BE2C (cell line): ENCODE data around the gene TYMP.
A peak's percentile ranks its signal among the peaks of the same experiment; 100 is the strongest.

Experiments used
- DNase-seq: peaks from one replicate; pipeline ENCODE4 v3.0.0-alpha.2; 2020
- H3K27me3 ChIP-seq: fragments of 250-450 bp; sonication (Bioruptor Pico); 2 replicates; pipeline ENCODE4 v1.5.1; 2020; ENCODE audit warnings: mild to moderate bottlenecking
- H3K36me3 ChIP-seq: fragments of 250-450 bp; sonication (Bioruptor Pico); 2 replicates; pipeline ENCODE4 v1.5.1; 2020; ENCODE audit warnings: mild to moderate bottlenecking
- H3K4me1 ChIP-seq: fragments of 250-450 bp; sonication (Bioruptor Pico); 2 replicates; pipeline ENCODE4 v1.5.1; 2020
- H3K4me3 ChIP-seq: 2 replicates; pipeline ENCODE4 v1.5.1; 2011; ENCODE audit warnings: low read depth, low read length
- H3K9me3 ChIP-seq: fragments of 250-450 bp; sonication (Bioruptor Pico); 2 replicates; pipeline ENCODE4 v1.5.1; 2020
- TF ChIP-seq, protein P1 (sequence below): IDR thresholded peaks from 2 replicates; pipeline ENCODE4 v1.5.1; 2012; ENCODE audit warnings: mild to moderate bottlenecking, low read depth, low read length

TYMP gene

DNA sequence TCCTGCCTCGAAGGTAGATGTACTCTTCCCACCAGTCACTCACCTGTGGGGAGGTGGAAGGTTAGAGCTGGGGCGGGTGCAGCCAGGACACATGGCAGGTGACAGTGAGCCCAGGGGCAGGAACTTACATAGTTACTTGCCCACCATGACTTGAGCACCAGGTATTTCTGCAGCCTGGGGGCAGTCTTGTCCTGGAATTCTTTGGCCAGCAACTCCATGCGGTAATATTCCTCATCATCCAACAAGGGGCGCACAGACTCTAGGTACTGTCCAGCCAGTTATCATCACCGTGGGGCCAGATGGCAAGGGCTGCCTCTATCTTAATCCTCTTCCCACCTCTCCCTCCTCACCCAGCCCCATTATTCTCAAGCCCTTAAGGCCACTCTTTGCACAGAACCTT lies 46.3 kb upstream of the TYMP start:
- TF ChIP-seq, protein P1, sequence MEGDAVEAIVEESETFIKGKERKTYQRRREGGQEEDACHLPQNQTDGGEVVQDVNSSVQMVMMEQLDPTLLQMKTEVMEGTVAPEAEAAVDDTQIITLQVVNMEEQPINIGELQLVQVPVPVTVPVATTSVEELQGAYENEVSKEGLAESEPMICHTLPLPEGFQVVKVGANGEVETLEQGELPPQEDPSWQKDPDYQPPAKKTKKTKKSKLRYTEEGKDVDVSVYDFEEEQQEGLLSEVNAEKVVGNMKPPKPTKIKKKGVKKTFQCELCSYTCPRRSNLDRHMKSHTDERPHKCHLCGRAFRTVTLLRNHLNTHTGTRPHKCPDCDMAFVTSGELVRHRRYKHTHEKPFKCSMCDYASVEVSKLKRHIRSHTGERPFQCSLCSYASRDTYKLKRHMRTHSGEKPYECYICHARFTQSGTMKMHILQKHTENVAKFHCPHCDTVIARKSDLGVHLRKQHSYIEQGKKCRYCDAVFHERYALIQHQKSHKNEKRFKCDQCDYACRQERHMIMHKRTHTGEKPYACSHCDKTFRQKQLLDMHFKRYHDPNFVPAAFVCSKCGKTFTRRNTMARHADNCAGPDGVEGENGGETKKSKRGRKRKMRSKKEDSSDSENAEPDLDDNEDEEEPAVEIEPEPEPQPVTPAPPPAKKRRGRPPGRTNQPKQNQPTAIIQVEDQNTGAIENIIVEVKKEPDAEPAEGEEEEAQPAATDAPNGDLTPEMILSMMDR: peak; percentile 81
- H3K36me3 ChIP-seq: peaks cover 4% of the 10 kb centered on the region; the same call in 1 of the 2 replicates
- DNase-seq: peak; percentile 74

DNA sequence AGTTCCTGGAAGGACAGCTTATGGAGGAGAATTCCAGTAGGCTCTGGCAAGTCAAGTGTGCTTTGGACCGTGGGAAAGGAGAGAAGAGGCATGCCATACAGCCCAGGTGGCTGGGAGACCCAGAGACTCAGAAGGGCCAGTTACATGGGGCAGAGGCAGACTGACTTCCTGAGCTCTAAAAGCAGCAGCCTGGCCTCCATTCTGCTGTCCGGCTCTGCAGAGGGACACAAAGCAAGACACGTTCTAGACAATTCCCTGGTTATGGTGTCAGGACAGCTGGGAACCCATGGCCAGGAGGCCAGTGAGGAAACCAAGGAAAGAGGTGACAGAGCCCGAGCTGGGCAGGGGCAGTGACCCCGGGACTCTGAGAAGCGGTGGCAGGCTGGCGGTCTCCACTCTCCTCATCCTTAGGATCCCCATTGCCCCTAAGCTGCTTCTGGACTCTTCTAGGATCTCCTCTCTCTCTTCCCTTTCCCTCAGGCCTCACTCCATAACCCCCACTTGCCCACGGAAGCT lies 45.7 kb upstream of the TYMP start:
- Histone ChIP-seq H3K4me1 (no peaks in the 10 kb centered on the region), H3K27me3 (no peaks in the 10 kb centered on the region), H3K4me3 (no peak overlapping the region), H3K9me3 (no peaks in the 10 kb centered on the region), H3K36me3 (peaks cover 7% of the 10 kb centered on the region; the same call in 1 of the 2 replicates)
- no peak for DNase-seq
- TF ChIP-seq, protein P1: no peak

More for the DNA sequence above, 46.3 kb upstream of the TYMP start:
- H3K27me3 ChIP-seq: no peaks in the 10 kb centered on the region
- H3K4me1 ChIP-seq: no peaks in the 10 kb centered on the region
- H3K4me3 ChIP-seq: no peak overlapping the region
- H3K9me3 ChIP-seq: no peaks in the 10 kb centered on the region

DNA sequence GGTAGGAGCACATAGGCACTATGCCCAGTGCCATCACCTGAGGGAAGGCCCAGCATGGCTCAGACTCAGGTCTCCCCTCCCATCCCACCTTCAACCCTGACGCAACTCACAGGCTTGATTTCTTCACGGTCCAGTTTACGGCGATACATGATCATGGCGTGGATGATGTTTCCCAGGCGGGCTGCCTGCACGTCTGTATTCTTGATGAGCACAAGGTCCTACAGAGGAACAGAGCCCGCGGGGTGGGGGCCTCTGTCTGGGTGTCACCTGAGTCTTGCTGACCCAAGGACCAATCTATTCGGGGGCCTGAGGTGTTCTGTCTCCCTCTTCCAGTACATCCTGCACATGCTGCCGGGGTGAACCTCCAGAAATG lies 44.6 kb upstream of the TYMP start:
- H3K27me3 ChIP-seq: no peaks in the 10 kb centered on the region
- peaks cover 7% of the 10 kb centered on the region; the same call in 1 of the 2 replicates for H3K36me3 ChIP-seq
- DNase-seq: no peak
- H3K9me3 ChIP-seq: no peaks in the 10 kb centered on the region
- no peaks in the 10 kb centered on the region for H3K4me1 ChIP-seq
- no peak overlapping the region for H3K4me3 ChIP-seq
- TF ChIP-seq, protein P1: no peak

DNA sequence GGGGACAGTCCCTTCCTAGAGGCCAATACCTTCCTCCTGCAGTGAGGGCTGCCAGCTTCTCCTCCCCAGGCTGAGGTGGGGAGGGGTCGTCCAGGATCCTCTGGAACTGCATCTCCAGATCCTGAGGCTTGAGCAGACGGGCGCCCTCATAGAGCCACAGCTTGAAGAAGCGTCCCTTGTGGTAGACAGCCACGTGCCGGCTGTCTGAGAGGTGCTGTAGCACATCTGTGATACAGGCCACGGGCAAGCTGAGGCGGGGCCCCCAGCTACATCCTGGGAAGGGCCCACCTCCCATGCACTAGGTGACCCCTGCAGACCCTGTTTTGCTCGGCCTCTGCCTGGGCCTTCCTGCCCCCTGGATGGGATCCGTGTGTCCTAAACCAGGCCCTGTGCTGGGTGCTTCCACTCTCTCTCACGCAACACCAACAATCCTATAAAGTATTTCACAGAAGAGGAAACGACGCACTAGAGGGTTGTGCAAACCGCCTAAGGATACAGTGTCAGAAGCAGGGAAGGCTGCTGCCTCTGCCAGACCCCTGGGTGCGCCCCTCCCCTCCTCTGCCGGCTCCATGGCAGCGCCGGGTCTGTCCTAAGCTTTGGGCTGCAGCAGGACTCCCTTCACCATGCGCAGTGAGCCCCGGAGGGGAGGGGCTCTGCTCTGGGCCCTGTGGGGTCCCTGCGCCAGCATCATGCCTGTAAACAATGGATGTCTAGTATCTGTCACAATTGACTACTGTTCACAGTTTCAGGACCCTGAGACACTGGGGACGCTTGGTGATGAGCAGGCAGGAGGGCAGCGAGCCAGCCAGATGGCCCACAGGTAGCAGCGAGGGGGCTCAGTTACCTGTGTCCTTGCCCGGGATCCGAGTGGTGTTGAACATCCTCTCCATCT lies 43.9 kb upstream of the TYMP start:
- Histone ChIP-seq H3K9me3 (no peaks in the 10 kb centered on the region), H3K4me1 (no peaks in the 10 kb centered on the region), H3K27me3 (no peaks in the 10 kb centered on the region), H3K4me3 (no peak overlapping the region), H3K36me3 (peaks cover 7% of the 10 kb centered on the region; the same call in 1 of the 2 replicates)
- TF ChIP-seq, protein P1: no peak
- DNase-seq: no peak

DNA sequence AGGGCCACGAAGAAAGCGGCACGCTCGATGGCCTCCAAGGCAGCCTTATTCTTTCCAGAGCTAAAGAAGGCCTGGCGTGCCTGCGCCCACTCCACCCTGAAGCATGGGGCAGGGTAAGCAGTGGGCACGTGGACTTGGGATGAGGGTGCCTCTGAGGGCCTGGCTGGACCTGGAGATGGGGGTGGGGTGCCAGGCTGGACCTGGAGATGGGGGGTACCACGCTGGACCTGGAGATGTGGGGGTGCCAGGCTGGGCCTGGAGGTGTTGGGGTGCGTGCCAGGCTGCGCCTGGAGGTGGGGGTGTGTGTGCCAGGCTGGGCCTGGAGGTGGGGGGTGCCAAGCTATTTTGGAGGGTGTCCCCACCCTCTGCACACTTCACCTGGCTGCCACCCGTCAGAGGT lies 43.2 kb upstream of the TYMP start:
- H3K4me1 ChIP-seq: no peaks in the 10 kb centered on the region
- no peak overlapping the region for H3K4me3 ChIP-seq
- no peak for DNase-seq
- no peaks in the 10 kb centered on the region for H3K27me3 ChIP-seq
- TF ChIP-seq, protein P1: no peak
- peaks cover 7% of the 10 kb centered on the region; the same call in 1 of the 2 replicates for H3K36me3 ChIP-seq
- no peaks in the 10 kb centered on the region for H3K9me3 ChIP-seq
